Bronchial epithelial cell (primary cell): ENCODE measurements around the gene RING1. TPM values are rescaled to one million over a fixed set of nuclear protein-coding genes. Genes with fewer than 3 reads are reported as not detected.

Experiments used
- DNase-seq: peaks from one replicate; pipeline ENCODE4 v3.0.0-alpha.2; 2010; ENCODE audit warnings: low read depth
- FAIRE-seq: peaks from 2 replicates; lab custom pipeline; 2011; peaks lifted over from hg19 to GRCh38; lab: Jason Lieb, UNC
- H3K27me3 ChIP-seq: 2 replicates; pipeline ENCODE4 v1.5.1; 2011; ENCODE audit warnings: low read length; ENCODE audit not compliant: control insufficient read depth, insufficient read depth
- H3K36me3 ChIP-seq: 2 replicates; pipeline ENCODE4 v1.5.1; 2011; ENCODE audit warnings: low read length; ENCODE audit not compliant: control insufficient read depth, insufficient read depth
- H3K4me3 ChIP-seq: 2 replicates; pipeline ENCODE4 v1.5.1; 2011; ENCODE audit warnings: mild to moderate bottlenecking, low read depth, low read length, control low read depth
- CTCF ChIP-seq: IDR thresholded peaks from 2 replicates; pipeline ENCODE4 v1.5.1; 2011; ENCODE audit warnings: mild to moderate bottlenecking, moderate library complexity, low read length, control low read depth, inconsistent platforms; ENCODE audit not compliant: insufficient read depth, severe bottlenecking
- total RNA-seq: library from RNA; depleted of rRNA; stranded (reverse); fragments of >200 nt; gene quantifications from 2 replicates; pipeline ENCODE4 v1.2.1, GENCODE V29; 2014

RING1 gene
- total RNA-seq, 1 donor from 2014 or later: 43.4 TPM

DNA sequence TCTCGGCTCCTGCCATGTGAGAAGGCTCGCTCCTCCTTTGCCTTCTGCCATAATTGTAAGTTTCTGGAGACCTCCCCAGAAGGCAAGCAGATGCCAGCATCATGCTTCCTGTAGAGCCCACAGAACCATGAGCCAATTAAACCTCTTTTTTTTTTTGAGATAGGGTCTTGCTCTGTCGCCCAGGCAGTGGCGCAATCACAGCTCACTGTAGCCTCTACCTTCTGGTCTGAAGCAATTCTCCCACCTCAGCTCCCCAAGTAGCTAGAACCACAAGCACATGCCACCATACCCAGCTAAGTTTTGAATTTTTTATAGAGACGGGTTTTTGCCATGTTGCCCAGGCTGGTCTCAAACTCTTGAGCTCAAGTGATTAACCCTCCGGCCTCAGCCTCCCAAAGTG lies 28.6 kb downstream of the RING1 start:
- Histone ChIP-seq H3K4me3 (no peak overlapping the region), H3K36me3 (no peaks in the 10 kb centered on the region), H3K27me3 (peaks cover 6% of the 10 kb centered on the region)
- DNase-seq (no peak), FAIRE-seq (no peak)
- no peak for TF ChIP-seq CTCF

DNA sequence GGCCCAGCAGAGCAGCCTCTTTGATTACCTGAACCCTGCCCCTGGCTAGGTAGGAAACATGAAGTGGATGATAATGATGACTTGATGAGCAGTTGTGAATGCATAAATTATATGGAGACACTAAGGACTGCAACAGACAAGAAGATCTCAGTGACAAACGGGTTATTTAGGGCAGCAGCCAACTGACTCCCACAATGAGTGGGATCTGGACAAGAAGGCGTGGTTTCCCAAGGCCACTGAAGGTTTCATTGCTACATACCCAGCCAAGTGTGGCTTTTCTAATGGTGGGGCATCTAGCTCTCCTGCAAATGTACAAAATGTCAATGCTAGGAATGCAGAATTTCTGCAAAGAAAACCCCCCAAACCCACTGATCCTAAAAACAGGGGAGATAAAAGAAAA lies 29.4 kb downstream of the RING1 start:
- no peak for FAIRE-seq
- peaks cover 6% of the 10 kb centered on the region for H3K27me3 ChIP-seq
- TF ChIP-seq CTCF: no peak
- DNase-seq: no peak
- no peaks in the 10 kb centered on the region for H3K36me3 ChIP-seq
- H3K4me3 ChIP-seq: no peak overlapping the region

GRCh38 chr6:33241968-33242367 lies 33.7 kb downstream of the RING1 start:
- Histone ChIP-seq H3K4me3 (no peak overlapping the region), H3K27me3 (peaks cover 3% of the 10 kb centered on the region), H3K36me3 (no peaks in the 10 kb centered on the region)
- no peak for FAIRE-seq
- no peak for TF ChIP-seq CTCF
- peak; percentile 16 for DNase-seq

- Histone ChIP-seq H3K27me3 (peaks cover 3% of the 10 kb centered on the region), H3K4me3 (no peak overlapping the region), H3K36me3 (no peaks in the 10 kb centered on the region)
- FAIRE-seq (no peak), DNase-seq (no peak)
- no peak for TF ChIP-seq CTCF
These were observed 35.2 kb downstream of the RING1 start for GRCh38 chr6:33243476-33243875.

DNA sequence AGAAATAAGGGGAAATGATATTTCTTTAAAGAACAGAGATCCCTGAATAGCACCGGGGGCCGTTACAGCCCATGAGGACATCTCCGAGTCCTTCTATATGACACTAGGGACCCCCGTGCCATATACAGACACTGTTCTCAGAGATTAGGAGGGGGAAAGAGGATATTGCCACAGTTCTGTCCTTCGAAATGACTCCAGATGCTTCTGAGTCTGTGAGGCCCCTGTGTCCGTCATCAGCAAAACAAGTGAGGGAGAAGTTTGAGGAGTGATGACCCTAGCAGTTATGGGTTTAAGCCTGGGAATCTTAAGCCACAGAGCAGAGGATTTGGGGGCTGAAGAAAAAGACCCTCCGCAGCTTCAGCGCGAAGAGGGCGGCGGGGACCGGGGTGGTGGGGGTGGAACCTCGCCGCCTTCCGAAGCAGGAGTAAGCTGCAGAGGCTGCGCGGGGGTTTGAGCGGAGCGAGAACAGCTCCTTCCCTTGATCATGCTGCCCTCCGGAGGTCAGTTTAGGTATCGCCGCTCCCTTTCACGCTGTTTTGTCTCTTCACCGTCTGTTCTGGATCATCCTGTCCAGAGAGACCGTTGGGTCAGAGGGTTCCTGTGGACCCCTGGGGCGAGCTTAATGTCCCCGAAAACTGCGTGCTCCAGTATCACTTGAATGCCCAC lies 39.8 kb downstream of the RING1 start:
- peak; percentile 98 for TF ChIP-seq CTCF
- Histone ChIP-seq H3K27me3 (no peaks in the 10 kb centered on the region), H3K36me3 (no peaks in the 10 kb centered on the region), H3K4me3 (peak overlapping the region; percentile 37)
- DNase-seq: peak; percentile 76
- FAIRE-seq: no peak

GRCh38 chr6:33248643-33248931 lies 40.3 kb downstream of the RING1 start:
- no peak for TF ChIP-seq CTCF
- Histone ChIP-seq H3K4me3 (peak overlapping the region; percentile 37), H3K36me3 (no peaks in the 10 kb centered on the region), H3K27me3 (no peaks in the 10 kb centered on the region)
- FAIRE-seq (peak; percentile 58), DNase-seq (no peak)
